Lower leg skin (tissue), 4 donors: ENCODE data around the gene AAR2. TPM values are rescaled to one million over a fixed set of nuclear protein-coding genes. Genes with fewer than 3 reads are reported as not detected.

Source experiments
- DNase-seq, 2 donors: peaks; one replicate each; pipeline ENCODE4 v3.0.0-alpha.2; 2019; ENCODE audit warnings: low spot score in 2 of 2
- H3K4me3 ChIP-seq: fragments of 200-600 bp; sonication (generic); 2 replicates; pipeline ENCODE4 v1.5.1; 2017; ENCODE audit warnings: mild to moderate bottlenecking, low read depth; ENCODE audit not compliant: poor library complexity, severe bottlenecking
- POLR2A ChIP-seq, 2 donors: fragments of 450-650 bp; IDR thresholded peaks; one replicate each; pipeline ENCODE4 v1.6.1; 2016 to 2017; ENCODE audit warnings: antibody characterized with exemption in 2 of 2, mild to moderate bottlenecking in 1 of 2, moderate library complexity in 1 of 2
- WGBS, 2 donors: methylation state at CpG; one replicate each; pipeline ENCODE4 v1.1.5; 2018; 5-methylcytosine and 5-hydroxymethylcytosine counted together
- intact Hi-C: fragments of 100-400 bp; cut with DNase I; formaldehyde crosslinking; loops from one replicate; pipeline ENCODE4 v1.15.0; 2023; ENCODE audit warnings: low total_unique reads
- total RNA-seq, 4 donors: library from RNA; depleted of rRNA; stranded (reverse); fragments of >200 nt; gene quantifications; one replicate each; pipeline ENCODE4 v1.1.0, GENCODE V29; 2016
- TF ChIP-seq, protein P1 (sequence below), 3 donors: fragments of 450-650 bp; IDR thresholded peaks; one replicate each; pipeline ENCODE4 v1.5.1; 2016; ENCODE audit warnings: antibody characterized with exemption in 3 of 3, mild to moderate bottlenecking in 3 of 3, moderate library complexity in 2 of 3

Gene AAR2
- total RNA-seq, 4 donors from 2014 or later, result 37.1 to 54.5 (median 38.7) TPM

DNA sequence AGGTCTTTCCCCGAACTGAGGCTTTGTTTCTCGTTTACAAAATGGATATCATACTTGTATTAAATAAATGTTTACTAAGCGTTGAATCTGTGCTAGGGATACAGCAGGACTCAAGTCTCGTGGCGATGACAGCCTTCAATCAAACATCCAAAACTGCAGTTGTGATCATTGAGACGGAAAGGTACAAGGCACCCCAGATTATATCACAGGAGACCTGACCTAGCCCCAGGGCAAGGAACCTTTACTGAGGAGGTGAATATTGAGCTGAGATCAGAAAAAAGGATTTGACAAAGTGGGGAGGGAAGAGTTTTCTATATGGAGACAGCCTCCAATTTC is 476 bp downstream of the AAR2 start:
- intact Hi-C loops, result no loop called here
- DNase-seq, result no peak
- H3K4me3 ChIP-seq, result peak overlapping the region; percentile 69
- 0 to 1% methylated on average over 6 of the region's 6 CpGs for WGBS, 2 donors
- TF ChIP-seq, protein P1, sequence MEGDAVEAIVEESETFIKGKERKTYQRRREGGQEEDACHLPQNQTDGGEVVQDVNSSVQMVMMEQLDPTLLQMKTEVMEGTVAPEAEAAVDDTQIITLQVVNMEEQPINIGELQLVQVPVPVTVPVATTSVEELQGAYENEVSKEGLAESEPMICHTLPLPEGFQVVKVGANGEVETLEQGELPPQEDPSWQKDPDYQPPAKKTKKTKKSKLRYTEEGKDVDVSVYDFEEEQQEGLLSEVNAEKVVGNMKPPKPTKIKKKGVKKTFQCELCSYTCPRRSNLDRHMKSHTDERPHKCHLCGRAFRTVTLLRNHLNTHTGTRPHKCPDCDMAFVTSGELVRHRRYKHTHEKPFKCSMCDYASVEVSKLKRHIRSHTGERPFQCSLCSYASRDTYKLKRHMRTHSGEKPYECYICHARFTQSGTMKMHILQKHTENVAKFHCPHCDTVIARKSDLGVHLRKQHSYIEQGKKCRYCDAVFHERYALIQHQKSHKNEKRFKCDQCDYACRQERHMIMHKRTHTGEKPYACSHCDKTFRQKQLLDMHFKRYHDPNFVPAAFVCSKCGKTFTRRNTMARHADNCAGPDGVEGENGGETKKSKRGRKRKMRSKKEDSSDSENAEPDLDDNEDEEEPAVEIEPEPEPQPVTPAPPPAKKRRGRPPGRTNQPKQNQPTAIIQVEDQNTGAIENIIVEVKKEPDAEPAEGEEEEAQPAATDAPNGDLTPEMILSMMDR (IDR thresholded peaks at IDR 0.05), result no peak
- no peak for TF ChIP-seq POLR2A (IDR thresholded peaks at IDR 0.05)

DNA sequence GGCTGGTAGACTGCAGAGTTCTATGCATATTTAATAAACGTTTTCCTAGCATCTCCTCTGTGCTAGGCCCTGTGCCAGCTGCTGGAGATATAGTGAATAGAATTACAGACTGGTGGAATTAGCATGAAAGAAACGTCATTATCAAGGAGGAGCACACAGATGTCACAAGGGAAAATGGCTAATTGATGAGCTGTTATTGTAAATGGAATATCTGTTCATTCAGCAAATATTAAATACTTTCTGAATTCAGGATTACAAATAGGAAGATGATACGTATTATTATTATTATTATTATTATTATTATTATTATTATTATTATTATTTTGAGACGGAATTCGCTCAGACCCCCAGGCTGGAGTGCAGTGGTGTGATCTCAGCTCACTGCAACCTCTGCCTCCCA is 1.2 kb downstream of the AAR2 start:
- 48 to 56% methylated on average over 5 of the region's 5 CpGs for WGBS, 2 donors
- no peak for TF ChIP-seq POLR2A (IDR thresholded peaks at IDR 0.05)
- TF ChIP-seq, protein P1 (IDR thresholded peaks at IDR 0.05), result no peak
- intact Hi-C loops, result no loop called here
- H3K4me3 ChIP-seq, result no peak overlapping the region
- DNase-seq, result no peak

DNA sequence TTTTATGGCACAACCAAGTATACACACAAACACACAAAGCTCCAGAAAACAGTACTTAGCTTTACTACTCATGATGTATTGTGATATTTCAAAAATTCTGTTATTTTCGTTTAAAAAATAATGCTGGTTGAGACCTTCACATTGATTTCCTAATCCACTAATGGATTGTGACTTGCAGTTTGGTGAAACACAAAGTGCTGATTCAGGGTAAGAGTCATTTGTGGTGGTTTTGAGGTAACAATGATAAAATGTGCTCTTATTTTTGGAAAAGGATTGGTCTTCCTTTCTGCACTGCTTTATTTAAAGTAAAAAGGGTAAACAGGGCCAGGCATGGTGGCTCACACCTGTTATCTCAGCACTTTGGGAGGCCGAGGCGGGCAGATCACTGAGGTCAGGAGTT is 1.9 kb downstream of the AAR2 start:
- 89 to 92% methylated on average over 3 of the region's 3 CpGs for WGBS, 2 donors
- no peak for TF ChIP-seq POLR2A (IDR thresholded peaks at IDR 0.05)
- TF ChIP-seq, protein P1 (IDR thresholded peaks at IDR 0.05), result no peak

DNA sequence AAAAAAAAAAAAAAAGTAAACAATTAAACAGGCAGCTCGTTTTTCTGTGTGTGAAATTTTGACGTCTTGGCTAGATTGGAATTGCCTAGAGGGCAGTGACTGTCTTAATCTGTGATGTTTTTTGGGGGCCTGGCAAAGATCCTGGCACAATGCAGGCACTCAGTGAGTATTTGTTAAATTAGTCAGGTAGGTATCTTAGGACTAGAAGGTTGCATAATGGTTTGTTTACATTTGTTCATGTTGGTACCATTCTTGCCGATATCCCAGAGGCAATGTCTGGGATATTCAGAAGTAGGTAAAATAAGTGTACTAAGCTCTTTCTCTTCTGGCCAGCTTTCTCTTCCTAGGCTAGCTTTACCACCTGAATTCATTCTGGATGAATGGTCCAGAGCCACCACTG is 2.5 kb downstream of the AAR2 start:
- 49 to 55% methylated on average over 3 of the region's 3 CpGs for WGBS, 2 donors
- intact Hi-C loops, result no loop called here
- DNase-seq, result no peak
- TF ChIP-seq, protein P1 (IDR thresholded peaks at IDR 0.05), result no peak
- no peak overlapping the region for H3K4me3 ChIP-seq

More for the DNA sequence above, 1.9 kb downstream of the AAR2 start:
- no peak overlapping the region for H3K4me3 ChIP-seq
- intact Hi-C loops, result no loop called here
- DNase-seq, result no peak

DNA sequence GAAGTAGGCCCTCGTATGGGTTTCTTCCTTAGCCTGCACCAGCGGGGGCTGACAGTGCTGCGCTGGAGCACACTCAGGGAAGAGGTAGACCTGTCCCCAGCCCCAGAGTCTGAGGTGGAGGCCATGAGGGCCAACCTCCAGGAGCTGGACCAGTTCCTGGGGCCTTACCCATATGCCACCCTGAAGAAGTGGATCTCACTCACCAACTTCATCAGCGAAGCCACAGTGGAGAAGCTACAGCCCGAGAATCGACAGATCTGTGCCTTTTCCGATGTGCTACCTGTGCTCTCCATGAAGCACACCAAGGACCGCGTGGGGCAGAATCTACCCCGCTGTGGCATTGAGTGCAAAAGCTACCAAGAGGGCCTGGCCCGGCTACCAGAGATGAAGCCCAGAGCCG is 3.8 kb downstream of the AAR2 start:
- intact Hi-C loops, result no loop called here
- WGBS, 2 donors, result 91 to 96% methylated on average over 11 of the region's 12 CpGs

DNA sequence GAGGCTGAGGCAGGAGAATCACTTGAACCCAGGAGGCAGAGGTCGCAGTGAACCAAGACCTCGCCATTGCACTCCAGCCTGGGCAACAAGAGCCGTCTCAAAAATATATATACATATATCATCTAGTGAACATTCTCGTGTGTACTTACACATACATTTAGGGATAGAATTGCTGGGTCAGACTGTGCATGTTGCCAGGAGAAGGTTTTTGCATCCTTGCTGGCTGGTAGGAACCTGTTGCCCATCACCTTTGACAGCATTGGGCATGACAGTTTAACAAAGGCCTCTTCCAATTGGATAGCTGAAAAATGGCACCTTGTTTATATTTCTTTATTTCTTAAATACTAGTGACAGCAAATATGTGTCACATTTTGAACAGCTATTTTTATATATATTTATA is 5.4 kb downstream of the AAR2 start:
- no peak for TF ChIP-seq POLR2A (IDR thresholded peaks at IDR 0.05)
- TF ChIP-seq, protein P1 (IDR thresholded peaks at IDR 0.05), result no peak
- DNase-seq, result no peak
- intact Hi-C loops, result no loop called here
- WGBS, 2 donors, result 89 to 92% methylated on average over 4 of the region's 4 CpGs
- H3K4me3 ChIP-seq, result no peak overlapping the region

More for the DNA sequence above, 3.8 kb downstream of the AAR2 start:
- no peak for DNase-seq
- TF ChIP-seq, protein P1 (IDR thresholded peaks at IDR 0.05), result no peak
- TF ChIP-seq POLR2A (IDR thresholded peaks at IDR 0.05), result no peak
- no peak overlapping the region for H3K4me3 ChIP-seq
